ENCODE results near the gene L2HGDH. TPM values are rescaled to one million over a fixed set of nuclear protein-coding genes. Genes with fewer than 3 reads are reported as not detected.

L2HGDH gene
- total RNA-seq, 1 donor from 2014 or later, result 3.4 TPM

DNA sequence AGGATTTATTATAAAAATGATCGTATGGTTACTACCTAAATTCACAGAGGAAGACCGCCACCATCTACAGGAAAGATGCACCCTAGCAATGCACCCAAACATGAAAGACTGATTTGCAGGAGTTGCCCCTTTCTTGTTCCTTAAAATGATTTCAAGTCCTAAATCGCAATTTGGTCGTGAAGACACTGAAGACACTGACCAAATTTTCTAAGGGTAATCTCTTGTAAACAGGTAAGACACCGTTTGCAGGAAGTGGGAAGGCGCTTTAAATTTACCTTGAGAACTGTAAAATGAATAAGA is 81.7 kb downstream of the L2HGDH start:
- no peak for DNase-seq (ENCODE audit: low spot score)

DNA sequence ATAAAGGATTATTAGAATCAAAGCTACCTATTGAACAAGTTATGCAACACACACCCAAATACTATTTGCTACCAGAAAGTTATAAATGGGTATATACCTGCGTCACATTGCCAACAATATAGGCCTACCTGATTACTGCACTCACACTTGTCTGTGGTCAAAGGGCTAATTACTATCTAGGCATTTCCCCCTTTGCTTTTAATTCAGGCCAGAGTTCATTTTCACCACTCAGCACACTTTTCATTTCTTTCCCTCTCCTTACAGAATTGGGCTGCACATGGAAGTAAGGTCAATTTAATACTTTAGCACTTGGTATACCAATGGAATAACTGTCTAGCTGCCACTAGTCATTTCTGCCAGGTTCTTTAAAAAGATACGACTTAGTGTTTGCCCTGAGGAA is 82.3 kb downstream of the L2HGDH start:
- no peak for DNase-seq (ENCODE audit: low spot score)

DNA sequence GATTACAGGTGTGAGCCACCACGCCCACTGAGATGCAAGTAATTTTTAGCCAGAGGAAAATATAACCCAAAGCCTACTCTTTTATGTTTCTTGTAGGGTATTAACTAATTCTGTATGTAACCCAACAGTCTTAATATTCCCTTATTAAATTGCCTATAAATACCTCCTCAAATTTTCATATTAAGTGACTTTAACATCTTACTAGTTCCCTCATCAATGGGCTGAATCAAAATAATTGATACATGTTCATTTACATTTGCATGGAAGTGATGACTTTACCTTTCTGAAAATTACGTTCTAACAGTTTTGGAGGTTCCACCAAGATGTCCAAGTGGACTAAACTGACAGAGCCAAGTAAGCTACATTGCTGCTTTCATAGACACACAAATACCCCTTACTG is 83.7 kb downstream of the L2HGDH start:
- no peak for DNase-seq (ENCODE audit: low spot score)

DNA sequence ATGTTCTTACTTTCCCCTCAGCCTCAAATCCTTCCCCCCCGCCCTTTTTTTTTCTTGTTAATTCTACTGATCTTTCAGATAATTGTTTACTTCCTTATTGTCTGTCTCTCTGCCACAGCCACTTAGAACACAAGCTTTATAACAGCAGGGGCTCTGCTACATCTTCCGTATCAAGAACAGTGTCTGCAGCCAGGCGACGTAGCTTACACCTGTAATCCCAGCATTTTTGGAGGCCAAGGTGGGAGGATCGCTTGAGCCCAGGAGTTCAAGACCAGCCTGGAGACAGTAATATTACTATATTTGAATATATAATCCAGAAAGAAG is 86.1 kb downstream of the L2HGDH start:
- DNase-seq (ENCODE audit: low spot score), result no peak

DNA sequence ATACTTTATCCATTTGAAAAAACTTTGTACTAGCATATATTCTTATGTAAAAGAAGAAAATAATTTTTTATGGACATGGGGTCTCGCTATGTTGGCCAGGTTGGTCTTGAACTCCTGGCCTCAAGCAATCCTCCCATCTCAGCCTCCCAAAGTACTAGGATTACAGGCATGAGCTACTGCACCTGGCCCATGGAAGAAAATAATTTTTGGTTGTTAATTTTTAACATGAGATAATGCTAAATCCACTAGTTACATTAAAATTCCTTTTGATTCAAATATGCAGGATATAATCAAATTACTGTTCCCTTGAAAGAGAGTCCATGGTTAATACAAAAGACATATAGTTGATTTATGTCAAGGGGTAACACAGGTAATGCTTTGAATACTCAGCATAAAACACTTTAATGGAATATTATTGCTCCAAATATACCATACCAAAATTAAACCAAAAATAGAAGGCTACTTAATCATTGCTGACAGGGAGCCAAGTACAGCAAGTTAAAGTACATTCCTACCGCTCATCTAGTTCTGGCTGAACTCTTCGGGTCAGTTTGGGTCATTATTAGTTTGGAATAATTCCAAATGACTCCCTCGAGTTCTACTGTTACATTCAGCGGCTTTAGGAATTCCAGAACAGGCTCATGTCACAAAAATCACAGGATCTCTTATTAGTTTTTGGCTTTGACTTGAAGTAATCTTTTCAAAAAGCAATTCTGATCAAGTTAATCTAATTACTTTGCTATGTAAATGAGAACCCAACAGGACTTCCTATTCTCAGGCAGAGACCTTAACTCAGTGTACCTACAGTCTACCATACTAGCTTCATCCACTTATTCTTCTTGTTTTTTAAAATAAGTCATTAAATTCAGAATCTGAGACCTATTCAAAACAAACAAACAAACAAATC is 86.7 kb downstream of the L2HGDH start:
- peak; percentile 63 for DNase-seq (ENCODE audit: low spot score)

DNA sequence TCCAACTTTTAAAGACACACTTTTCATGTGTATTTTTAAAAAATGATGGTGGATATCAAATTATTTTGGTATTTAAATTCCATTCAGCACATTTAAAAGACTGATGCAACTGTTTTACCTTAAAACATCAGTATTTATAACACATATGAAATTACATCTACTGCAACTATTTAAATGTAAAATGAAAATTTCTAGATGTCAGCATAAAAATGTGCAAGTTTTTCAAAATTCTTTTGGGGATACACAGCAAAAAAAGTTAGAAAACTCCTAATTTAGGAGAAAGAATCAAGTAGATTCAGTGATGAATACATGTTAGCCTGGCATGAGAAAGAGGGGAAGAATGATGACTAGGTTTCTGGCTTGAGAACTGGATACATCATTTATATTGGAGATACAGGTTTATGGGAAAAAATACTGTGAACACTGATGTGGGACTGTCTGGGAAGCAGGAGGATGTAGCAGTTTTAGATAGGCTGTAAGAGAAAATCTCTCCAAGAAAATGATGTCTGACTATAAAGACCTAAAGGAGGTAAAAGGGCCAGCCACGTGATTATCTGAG is 89.9 kb downstream of the L2HGDH start:
- DNase-seq (ENCODE audit: low spot score), result no peak

DNA sequence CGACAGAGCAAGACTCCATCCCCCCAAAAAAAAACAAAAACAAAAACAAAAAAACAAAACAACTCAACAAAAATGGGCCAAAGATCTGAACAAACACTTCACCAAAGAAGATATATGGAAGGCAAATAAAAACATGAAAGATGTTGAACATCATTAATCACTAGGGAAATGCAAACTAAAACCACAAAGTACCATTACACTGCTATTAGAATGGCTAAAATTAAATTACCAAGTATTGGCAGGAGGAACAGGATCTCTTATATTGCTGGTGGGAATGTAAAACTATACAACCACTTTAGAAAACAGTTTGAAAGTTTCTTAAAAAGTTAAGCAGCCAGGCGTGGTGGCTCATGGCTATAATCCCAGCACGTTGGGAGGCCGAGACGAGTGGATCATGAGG is 93.5 kb downstream of the L2HGDH start:
- no peak for DNase-seq (ENCODE audit: low spot score)

DNA sequence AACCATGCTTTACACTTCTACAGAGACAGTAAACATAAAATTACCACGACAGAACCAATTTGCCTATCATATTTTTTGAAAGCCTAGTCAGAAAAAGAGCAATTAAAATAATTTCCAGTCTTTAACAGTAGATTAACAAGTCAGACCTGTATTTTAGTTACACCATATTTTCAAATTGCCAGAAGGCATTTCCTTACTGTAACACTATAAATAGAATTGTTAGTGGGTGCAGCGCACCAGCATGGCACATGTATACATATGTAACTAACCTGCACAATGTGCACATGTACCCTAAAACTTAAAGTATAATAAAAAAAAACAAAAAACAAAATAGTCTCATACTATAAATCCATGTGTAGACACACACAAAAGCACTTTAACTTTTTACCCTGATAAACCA is 96.6 kb downstream of the L2HGDH start:
- no peak for DNase-seq (ENCODE audit: low spot score)

DNA sequence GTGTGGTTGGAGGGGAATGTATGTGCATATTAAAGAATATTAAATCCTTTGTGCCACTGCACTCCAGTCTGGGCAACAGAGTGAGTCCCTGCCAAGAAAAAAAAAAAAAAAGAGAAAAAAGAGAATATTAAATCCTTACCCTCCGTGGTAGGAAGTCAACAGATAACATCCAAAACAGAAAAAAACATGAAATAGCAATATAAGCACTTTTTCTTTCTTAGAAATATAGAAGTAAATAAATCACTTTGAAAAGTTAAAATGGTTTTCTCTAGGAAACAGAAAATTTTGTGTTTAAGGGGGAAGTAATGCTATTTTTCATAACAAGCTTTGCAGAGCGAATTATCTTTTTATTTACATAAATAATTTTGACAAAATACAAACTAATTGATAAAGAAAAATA is 98.2 kb downstream of the L2HGDH start:
- DNase-seq (ENCODE audit: low spot score), result no peak

DNA sequence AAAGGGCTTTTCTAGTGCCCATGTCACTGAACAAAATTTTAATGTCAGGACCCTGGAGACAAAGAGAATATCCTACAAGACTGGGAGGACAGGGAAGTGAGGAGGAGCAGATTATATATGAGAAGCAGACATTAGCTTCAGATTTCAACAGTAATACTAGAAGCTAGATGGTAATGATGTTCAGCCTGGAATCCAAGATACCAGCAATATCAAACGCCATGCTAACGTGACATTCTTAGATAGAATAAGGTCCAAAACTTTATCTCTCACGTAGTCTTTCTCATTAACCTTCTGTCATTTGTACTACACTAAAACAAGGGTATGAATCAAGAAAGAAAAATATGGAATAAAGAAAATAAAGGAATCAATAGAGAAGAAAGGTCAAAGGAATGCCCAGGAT is 99.3 kb downstream of the L2HGDH start:
- no peak for DNase-seq (ENCODE audit: low spot score)

DNA sequence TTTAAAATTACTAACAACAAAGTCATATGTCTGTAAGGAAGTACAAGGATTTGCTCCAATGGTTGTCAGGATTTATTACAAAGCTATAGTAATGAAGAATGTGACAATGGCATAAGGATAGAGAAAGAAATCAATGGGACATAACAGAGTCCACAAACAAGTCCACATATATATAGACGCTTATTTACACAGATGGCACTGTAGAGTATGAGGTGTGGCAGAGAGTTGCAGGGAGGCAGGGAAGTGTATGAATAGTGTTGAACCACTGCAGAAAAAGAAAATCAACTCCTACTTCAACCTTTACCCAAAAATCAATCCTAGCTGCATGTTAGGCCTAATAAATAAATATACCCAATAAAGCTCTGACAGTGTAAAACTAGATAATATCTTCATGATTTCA is 102.0 kb downstream of the L2HGDH start:
- DNase-seq (ENCODE audit: low spot score), result no peak

DNA sequence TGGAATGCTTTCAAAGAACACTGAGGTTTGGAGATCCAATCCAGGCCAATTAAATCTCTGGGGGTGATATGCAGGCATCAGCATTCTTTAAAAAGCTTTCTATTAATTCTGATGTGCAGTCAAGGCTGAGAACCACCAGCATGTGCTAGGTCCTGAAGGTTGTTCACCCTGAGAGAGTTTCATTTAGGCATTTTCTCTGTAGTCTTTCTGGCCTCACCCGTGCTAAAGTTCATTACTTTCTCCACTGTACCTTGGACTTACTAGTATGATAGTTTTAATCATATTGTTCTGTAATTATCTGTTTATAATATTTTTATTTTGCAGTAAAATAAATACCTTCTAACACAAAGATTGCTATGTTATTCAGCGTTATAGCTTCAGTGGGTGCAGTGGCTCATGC is 113.5 kb downstream of the L2HGDH start:
- no peak for DNase-seq (ENCODE audit: low spot score)

DNA sequence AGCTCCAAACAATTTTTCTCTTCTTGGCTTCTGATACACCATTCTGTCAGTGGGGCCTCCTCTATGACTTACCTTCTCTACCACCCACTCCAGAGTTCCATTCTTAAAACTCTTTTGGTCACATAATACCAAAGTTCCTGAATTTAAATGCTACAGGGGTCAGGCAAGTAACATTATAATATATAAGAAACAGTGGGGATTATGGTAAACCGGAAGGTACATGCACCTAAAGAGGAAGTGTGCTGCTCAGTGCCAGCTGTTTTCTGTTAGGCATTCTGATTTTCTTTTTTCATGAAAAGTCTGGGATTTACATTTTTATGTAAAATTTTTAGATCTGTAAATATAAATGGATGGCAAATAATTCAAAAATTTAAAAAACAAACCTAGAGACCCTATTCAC is 120.5 kb downstream of the L2HGDH start:
- no peak for DNase-seq (ENCODE audit: low spot score)

Other genes with a start within 250 kb of the L2HGDH start
- 6.0 TPM for gene VCPKMT, start 195.7 kb downstream of the L2HGDH start, total RNA-seq (ENCODE audit: insufficient read depth, low replicate concordance)
- 29.9 TPM for gene SOS2, start 80.7 kb downstream of the L2HGDH start, total RNA-seq (ENCODE audit: insufficient read depth, low replicate concordance)
- 19.3 TPM for gene DMAC2L, start 95 bp upstream of the L2HGDH start, total RNA-seq (ENCODE audit: insufficient read depth, low replicate concordance)
- 20.2 TPM for gene CDKL1, start 84.7 kb upstream of the L2HGDH start, total RNA-seq (ENCODE audit: insufficient read depth, low replicate concordance)
- gene MAP4K5, start 220.3 kb upstream of the L2HGDH start, total RNA-seq (ENCODE audit: insufficient read depth, low replicate concordance), result 179 TPM
- 19.3 TPM for gene ATL1, start 247.9 kb upstream of the L2HGDH start, total RNA-seq (ENCODE audit: insufficient read depth, low replicate concordance)